MM.1S (cell line): ENCODE results near the gene YTHDF1.

Experiments used
- EZH2 ChIP-seq: fragments of 300-600 bp; sonication (generic); optimal IDR thresholded peaks from 2 replicates; pipeline ENCODE3; 2017; ENCODE audit warnings: low read depth, mild to moderate bottlenecking, antibody characterized with exemption, low read length, mixed read lengths
- EZH2phosphoT487 ChIP-seq: fragments of 300-600 bp; sonication (generic); IDR thresholded peaks from 2 replicates; pipeline ENCODE4 v1.6.1; 2018; ENCODE audit warnings: antibody characterized with exemption, low read length
- TF ChIP-seq, protein P1 (sequence below): fragments of 300-600 bp; sonication (generic); IDR thresholded peaks from 2 replicates; pipeline ENCODE4 v1.5.1; 2016; ENCODE audit warnings: antibody characterized with exemption, low read length, mixed read lengths

DNA sequence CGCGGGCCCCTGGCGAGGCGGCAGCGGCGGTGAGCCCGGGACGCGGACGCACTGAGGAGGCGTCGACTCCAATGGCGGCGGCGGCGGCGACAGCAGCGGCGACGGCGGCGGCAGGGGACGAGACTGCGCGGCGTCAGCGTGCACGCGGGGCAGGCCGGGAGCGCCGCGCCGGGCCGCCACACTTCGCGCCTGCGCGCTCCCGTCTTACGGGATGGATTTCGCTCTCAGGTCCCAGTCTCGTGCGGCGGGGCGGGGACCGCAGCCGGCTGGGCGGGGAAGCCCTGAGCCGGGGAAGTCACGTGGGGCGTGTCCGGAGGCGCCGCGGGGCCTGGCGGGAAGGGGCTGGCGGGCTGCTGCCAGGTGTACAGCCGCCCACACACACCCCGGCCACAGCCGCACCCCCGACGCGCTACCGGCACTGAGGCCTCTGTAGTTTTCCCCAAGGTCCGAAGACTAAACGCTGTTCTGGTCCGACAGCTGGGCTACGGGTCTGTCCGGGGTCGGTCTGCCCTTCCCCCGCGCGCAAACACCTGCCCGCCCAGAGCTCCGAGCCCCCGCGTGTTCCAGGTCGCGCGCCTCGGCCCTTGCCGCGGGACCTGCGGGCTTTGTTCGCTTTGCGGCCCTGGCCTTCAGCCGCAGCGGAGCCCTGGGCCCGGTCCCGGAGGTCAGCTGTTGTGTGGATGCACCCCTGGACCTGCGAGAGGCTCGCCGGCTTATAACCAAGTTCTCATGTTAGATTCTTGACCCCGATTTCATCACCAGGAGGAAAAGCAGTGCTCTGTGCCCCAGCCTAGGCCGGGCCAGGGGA lies at the start of gene YTHDF1:
- TF ChIP-seq, protein P1, sequence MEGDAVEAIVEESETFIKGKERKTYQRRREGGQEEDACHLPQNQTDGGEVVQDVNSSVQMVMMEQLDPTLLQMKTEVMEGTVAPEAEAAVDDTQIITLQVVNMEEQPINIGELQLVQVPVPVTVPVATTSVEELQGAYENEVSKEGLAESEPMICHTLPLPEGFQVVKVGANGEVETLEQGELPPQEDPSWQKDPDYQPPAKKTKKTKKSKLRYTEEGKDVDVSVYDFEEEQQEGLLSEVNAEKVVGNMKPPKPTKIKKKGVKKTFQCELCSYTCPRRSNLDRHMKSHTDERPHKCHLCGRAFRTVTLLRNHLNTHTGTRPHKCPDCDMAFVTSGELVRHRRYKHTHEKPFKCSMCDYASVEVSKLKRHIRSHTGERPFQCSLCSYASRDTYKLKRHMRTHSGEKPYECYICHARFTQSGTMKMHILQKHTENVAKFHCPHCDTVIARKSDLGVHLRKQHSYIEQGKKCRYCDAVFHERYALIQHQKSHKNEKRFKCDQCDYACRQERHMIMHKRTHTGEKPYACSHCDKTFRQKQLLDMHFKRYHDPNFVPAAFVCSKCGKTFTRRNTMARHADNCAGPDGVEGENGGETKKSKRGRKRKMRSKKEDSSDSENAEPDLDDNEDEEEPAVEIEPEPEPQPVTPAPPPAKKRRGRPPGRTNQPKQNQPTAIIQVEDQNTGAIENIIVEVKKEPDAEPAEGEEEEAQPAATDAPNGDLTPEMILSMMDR, result no peak
- TF ChIP-seq EZH2 (no peak), EZH2phosphoT487 (no peak)
